Measurements from ENCODE around the gene SCAMP4.

GRCh38 chr19:1956868-1957492, 51.8 kb downstream of the SCAMP4 start:
- TF ChIP-seq POLR2AphosphoS5 (IDR thresholded peaks at IDR 0.05; ENCODE audit: low read depth) = no peak
- no peak for TF ChIP-seq CTCF (IDR thresholded peaks at IDR 0.05; ENCODE audit: insufficient read depth, low read length)
- TF ChIP-seq REST (IDR thresholded peaks at IDR 0.05; ENCODE audit: insufficient replicate concordance, low read depth) = no peak
- TF ChIP-seq GABPA (IDR thresholded peaks at IDR 0.05; ENCODE audit: low read depth) = no peak
